Measurements from ENCODE around the gene PADI6. TPM values are rescaled to one million over a fixed set of nuclear protein-coding genes. Genes with fewer than 3 reads are reported as not detected.
A peak's percentile ranks its signal among the peaks of the same experiment; 100 is the strongest.

Gene PADI6
- total and polyA plus RNA-seq, 9 of the 15 experiments (the other 6 are each of a cell fraction or from before 2014, with no cell fraction given): not detected

DNA sequence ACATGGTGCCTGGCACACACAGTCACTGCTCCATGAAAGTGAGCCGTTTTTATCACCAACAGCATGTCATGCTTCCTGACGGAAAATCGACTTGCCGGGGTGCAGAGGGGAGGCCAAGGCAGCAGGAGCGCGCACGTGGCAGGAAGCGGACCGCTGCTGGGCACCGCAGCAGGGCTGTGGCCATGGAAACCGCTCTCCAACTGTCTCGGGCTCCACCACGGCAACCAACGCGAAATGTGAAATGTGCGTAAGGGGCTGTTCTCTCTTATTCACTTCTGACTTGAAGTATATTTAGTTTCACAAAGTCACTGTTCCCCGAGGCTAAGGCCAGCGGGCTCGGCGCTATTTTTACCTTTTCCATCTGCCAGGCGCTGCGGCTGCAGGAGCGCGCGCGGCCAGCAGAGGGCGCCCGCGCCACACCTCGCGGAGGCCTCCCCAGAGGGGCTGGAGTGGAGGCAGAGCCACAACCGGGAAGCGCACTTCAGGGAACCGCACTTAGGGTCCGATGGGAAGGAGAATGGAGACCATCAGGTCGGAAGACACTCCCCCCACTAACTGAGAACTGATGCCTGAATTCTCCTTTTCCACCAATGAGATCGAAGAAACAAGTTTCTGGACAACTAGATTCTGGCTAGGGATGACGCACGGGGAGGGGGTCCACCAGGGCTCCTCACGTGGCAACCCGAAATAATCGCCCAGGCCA lies 47.8 kb downstream of the PADI6 start (continued):
- peak; percentile 80 for TF ChIP-seq REST (IDR thresholded peaks at IDR 0.05; ENCODE audit: borderline replicate concordance)
- TF ChIP-seq REST (CRISPR knock-in tag; IDR thresholded peaks at IDR 0.05; ENCODE audit: low read depth): no peak
- no peak for TF ChIP-seq PCBP1 (IDR thresholded peaks at IDR 0.05; ENCODE audit: low read depth, low read length, poor library complexity, severe bottlenecking)
- peak in 1 of 2 experiments; percentile 44; a peak in 1 of 4 replicates for TF ChIP-seq NONO (IDR thresholded peaks at IDR 0.05; ENCODE audit: low read depth in 2 of 2, low read length in 1 of 2)
- 0 out of 2 replicates have a peak, but pooled peaks have one; percentile 44 for TF ChIP-seq GATAD2A (IDR thresholded peaks at IDR 0.05)
